ENCODE measurements around the gene FEZ2. TPM values are rescaled to one million over a fixed set of nuclear protein-coding genes. Genes with fewer than 3 reads are reported as not detected.

The FEZ2 gene
- total RNA-seq, 1 donor from 2014 or later, result 43.5 TPM

DNA sequence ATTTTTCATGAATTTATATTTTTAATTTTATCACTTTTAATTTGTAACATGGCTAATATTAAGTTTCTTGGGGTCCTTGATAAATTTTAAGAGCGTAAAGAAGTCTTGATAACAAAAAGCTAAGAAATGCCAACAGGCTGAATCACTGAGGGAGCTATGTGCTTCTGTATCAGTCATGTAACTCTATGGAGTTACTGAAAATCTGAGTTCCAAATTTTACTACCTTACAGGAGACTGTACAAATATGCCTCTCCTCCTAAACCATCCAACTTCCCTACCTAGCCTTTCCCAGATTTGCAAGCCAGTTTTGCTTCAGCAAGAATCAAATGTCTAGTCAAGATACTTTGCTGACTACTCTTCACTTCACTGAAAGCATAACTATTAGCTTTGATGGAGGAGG lies 35.7 kb downstream of the FEZ2 start:
- Mint-ChIP-seq H3K4me1 (peaks cover 19% of the 10 kb centered on the region), H3K27ac (ENCODE audit: unreplicated experiment) (no peak overlapping the region), H3K4me3 (no peak overlapping the region), H3K27me3 (ENCODE audit: low read depth) (no peaks in the 10 kb centered on the region), H3K9me3 (no peaks in the 10 kb centered on the region), H3K36me3 (ENCODE audit: low read depth) (peaks cover 24% of the 10 kb centered on the region)
- TF ChIP-seq, protein P1, sequence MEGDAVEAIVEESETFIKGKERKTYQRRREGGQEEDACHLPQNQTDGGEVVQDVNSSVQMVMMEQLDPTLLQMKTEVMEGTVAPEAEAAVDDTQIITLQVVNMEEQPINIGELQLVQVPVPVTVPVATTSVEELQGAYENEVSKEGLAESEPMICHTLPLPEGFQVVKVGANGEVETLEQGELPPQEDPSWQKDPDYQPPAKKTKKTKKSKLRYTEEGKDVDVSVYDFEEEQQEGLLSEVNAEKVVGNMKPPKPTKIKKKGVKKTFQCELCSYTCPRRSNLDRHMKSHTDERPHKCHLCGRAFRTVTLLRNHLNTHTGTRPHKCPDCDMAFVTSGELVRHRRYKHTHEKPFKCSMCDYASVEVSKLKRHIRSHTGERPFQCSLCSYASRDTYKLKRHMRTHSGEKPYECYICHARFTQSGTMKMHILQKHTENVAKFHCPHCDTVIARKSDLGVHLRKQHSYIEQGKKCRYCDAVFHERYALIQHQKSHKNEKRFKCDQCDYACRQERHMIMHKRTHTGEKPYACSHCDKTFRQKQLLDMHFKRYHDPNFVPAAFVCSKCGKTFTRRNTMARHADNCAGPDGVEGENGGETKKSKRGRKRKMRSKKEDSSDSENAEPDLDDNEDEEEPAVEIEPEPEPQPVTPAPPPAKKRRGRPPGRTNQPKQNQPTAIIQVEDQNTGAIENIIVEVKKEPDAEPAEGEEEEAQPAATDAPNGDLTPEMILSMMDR (conservative IDR thresholded peaks at IDR 0.05), result no peak
- no peak for DNase-seq (ENCODE audit: low read depth, low spot score)

DNA sequence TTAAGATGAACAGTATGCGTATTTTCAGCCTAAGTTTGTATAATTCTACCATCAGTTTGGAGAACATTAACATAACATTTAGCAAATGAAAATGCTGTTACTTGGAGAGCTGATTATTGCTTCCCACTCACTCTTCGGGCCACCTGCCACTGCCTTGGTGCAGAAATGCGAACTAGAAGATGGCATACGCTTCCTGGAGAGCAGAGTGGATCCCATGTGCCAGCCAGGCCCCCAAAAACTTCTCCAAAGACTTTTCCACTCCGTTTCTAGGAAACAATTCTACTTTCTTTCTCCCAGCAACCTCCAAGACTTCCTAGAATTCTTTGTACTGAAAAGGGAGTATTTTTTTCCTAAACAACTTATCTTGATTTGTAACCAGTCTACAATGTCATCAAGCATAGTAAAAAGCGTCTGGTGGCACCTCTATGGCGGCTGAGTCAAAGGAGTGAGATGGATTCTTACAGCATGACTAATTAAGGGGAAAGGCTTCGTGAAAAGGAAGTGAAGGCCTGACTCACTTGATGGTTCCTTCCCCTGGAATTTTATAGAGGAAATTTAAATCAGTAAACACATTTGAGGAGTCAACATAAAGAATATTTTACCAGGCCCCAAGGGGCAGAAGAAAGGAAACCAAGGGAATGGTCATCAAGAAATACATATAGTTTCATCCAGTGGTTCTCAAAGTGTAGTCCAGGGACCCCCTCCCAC lies 36.6 kb downstream of the FEZ2 start:
- H3K27me3 Mint-ChIP-seq (ENCODE audit: low read depth), result no peaks in the 10 kb centered on the region
- peaks cover 19% of the 10 kb centered on the region for H3K36me3 Mint-ChIP-seq (ENCODE audit: low read depth)
- H3K4me1 Mint-ChIP-seq, result peaks cover 19% of the 10 kb centered on the region
- TF ChIP-seq, protein P1 (conservative IDR thresholded peaks at IDR 0.05), result no peak
- no peaks in the 10 kb centered on the region for H3K9me3 Mint-ChIP-seq
- no peak overlapping the region for H3K4me3 Mint-ChIP-seq
- no peak for DNase-seq (ENCODE audit: low read depth, low spot score)
- peak overlapping the region; percentile 71 for H3K27ac Mint-ChIP-seq (ENCODE audit: unreplicated experiment)

DNA sequence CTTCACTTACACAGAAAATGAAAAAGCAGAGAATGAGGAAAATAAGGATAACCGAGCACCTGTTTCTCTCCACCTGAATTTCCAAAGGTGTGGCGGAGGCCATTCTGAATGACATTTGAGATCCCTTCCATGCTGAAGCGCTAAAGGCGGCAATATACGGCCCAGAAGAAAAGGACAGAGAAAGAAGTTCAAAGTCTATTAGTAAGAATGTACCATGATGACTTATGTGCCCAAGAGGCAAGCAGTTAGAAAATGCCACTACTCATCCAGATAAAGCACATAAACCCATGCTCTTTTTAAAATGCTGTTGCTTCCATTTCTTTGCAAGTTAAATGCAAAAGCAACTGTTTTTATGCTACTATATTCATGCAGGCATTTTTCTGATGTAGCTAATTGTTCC lies 37.2 kb downstream of the FEZ2 start:
- DNase-seq (ENCODE audit: low read depth, low spot score), result no peak
- Mint-ChIP-seq H3K36me3 (ENCODE audit: low read depth) (peaks cover 19% of the 10 kb centered on the region), H3K27ac (ENCODE audit: unreplicated experiment) (no peak overlapping the region), H3K9me3 (no peaks in the 10 kb centered on the region), H3K4me1 (peaks cover 19% of the 10 kb centered on the region), H3K4me3 (no peak overlapping the region), H3K27me3 (ENCODE audit: low read depth) (no peaks in the 10 kb centered on the region)
- TF ChIP-seq, protein P1 (conservative IDR thresholded peaks at IDR 0.05), result no peak

DNA sequence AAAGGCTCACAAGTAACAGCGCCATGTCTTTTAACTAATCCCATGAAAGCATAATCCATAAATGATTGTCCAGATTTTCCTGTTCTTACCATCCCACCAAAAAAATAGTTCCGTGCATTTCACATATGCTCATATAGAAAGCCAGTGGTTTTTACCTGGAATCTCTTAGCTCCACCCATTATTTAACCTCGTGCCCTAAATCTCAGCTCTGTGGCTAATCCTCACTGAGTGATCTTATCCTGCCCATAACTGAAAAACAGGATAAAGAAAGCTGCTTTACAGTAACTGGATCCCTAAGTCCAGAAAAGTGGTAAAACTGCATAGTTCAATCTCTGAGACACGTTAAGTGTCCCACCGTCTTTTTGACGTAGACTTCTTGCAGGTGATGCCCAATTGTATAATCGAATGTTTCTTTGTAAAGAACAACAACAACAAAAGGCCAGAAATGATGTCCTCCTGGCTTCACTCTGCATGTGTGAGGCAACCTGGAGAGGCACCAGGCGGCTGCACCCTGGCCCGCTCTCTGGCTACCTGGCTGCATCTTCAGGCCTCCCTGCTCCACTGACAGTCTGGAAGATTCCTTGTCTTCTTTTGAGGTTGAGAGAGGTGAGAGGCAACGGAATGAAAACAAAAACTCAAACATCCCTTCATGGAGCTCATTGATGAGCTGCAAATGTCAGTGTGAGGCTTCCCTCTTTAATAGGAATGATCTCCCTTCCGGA lies 38.6 kb downstream of the FEZ2 start:
- Mint-ChIP-seq H3K27me3 (ENCODE audit: low read depth) (no peaks in the 10 kb centered on the region), H3K27ac (ENCODE audit: unreplicated experiment) (no peak overlapping the region), H3K9me3 (no peaks in the 10 kb centered on the region), H3K4me1 (peaks cover 18% of the 10 kb centered on the region), H3K4me3 (no peak overlapping the region), H3K36me3 (ENCODE audit: low read depth) (peaks cover 16% of the 10 kb centered on the region)
- TF ChIP-seq, protein P1 (conservative IDR thresholded peaks at IDR 0.05), result no peak
- no peak for DNase-seq (ENCODE audit: low read depth, low spot score)

DNA sequence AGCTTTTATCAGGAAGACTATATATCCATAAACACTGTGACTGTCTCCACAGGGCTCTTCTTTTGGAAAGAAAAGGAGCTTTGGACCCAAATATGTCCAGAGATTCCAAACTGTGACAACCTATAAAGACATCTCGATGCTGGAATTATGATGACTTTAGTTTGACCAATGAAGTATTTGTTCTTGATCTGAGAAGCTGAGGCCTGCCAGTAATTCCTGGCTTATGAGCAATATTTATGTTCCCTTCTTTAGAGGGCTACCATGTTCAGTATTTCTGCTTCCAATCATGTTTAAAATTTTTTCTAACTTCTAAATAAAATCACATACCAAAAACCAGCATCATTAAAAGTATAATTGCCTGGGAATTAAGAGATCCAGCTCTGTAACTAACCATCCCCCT lies 41.1 kb downstream of the FEZ2 start:
- Mint-ChIP-seq H3K27ac (ENCODE audit: unreplicated experiment) (no peak overlapping the region), H3K9me3 (no peaks in the 10 kb centered on the region), H3K4me1 (peaks cover 6% of the 10 kb centered on the region), H3K4me3 (no peak overlapping the region), H3K27me3 (ENCODE audit: low read depth) (no peaks in the 10 kb centered on the region), H3K36me3 (ENCODE audit: low read depth) (peaks cover 16% of the 10 kb centered on the region)
- DNase-seq (ENCODE audit: low read depth, low spot score), result no peak
- TF ChIP-seq, protein P1 (conservative IDR thresholded peaks at IDR 0.05), result no peak

All from neural crest cell (in vitro differentiated cells).